SKM-1 (cell line): ENCODE measurements around the gene RFC3.
"Not testable (repeated sequence)": the region's sequence is repeated elsewhere in the genome, so short reads cannot be mapped to it uniquely, and the experiment has no call there.

ENCODE experiments used
- DNase-seq: peaks from one replicate; lab custom pipeline; 2025; ENCODE audit not compliant: unreplicated experiment; lab: John Stamatoyannopoulos, UW

Gene RFC3

DNA sequence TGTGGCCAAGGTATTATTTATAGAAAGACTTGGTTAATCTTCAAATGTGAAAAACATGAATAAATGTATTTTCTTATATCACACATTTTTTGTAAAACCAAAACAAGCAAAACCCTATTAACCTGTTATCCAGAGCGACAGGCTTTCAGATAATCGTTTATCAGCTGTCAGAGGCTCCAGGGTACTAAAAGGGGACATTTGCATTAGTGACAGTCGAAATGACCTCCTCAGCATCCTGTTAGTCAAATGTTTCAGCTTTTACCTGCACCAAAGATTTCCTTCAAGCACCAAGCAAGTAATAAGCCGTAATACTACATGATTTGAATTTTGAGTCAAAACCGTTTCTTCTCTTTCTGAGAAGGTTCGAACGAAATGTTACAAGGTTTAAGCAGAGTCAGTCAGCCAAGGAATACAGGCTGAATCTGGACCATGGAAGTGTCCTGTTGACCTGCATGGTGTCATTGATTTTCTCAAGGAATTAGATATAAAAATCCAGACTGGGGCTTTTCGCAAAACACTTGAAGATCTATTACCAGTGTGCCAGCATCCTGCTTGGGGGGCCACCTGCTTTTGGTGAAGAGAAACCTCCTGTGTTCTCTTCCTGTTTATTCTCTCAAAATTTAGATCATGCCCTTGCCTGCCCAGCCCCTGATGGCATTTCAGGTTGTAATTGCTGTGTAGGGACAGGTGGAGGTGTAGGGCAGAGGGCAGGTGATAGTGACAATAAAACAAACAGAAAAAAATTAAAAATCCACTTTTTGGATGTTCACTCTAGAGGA is 11.3 kb upstream of the RFC3 start:
- no peak for DNase-seq

DNA sequence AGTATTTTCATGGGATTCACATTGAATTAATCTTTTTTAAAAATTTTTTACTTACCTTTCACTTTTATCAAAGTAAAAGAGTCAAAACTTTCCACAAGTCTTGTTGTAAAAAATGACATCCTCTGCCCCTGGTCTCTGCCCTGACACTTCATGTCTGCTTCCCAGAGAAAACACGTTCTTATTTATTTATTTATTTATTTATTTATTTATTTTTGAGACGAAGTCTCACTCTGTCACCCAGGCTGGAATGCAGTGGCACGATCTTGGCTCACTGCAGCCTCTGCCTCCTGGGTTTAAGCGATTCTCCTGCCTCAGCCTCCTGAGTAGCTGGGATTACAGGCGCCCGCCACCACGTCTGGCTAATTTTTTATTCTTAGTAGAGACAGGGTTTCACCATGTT is 5.1 kb upstream of the RFC3 start:
- DNase-seq, result not testable (repeated sequence)

DNA sequence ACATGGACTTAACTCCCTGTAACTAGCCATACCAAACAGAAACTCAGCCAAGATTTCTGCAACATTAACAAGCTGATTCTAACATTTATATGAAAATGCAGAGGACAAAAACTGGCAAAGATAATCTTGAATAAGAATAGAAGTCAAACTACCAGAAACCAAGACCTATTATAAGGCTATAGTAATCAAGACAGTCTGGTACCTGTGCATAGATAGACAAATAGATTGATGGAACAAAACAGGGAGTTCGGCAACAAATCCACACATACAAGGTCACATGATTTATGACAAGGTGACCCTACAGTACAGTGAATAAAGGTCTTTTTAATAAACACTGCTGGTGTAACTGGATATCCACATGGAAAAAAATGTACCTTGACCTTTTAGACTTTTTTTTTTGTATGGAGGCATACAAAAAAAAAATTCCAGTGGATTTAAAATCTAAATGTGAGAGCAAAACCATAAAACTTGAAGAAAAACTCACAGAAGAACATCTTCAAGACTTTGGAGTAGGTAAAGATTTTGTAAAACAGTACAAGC is 2.9 kb upstream of the RFC3 start:
- no peak for DNase-seq

DNA sequence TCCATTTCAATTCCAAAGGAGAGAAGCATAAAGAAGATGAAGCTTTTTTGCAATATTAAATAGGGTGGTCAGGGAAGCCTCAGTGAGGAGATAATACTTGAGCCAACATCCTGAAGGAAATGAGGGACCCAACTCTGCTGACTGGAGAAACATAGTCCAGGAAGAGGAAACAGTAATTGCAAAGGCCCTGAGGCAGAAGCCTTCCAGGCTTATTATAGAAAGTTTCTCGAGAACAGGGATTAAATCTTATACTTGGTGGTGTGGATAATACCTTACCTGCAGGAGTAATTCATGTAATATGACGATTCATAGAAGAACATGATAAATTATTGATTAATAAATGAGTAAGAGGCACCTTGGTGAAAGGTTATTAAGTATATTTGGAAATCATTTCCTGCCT is 1.0 kb upstream of the RFC3 start:
- no peak for DNase-seq

DNA sequence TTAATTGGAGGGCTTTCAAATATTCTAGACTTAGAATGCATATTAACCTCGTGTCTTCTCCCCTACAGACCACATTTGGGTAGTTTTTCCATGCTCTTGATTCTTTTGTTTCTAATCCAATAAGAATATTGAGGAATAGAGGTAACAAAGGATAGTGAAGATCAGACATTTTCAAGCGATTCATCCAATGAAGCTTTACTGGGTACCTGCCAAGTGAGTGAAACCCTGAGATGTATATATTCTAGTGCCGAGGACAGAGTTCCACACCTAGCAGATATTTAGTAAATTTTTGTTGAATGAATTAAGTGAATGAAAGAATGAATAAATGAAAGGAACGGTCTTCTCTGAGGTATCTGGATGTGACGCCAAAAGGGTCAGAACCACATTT is 442 bp upstream of the RFC3 start:
- no peak for DNase-seq

DNA sequence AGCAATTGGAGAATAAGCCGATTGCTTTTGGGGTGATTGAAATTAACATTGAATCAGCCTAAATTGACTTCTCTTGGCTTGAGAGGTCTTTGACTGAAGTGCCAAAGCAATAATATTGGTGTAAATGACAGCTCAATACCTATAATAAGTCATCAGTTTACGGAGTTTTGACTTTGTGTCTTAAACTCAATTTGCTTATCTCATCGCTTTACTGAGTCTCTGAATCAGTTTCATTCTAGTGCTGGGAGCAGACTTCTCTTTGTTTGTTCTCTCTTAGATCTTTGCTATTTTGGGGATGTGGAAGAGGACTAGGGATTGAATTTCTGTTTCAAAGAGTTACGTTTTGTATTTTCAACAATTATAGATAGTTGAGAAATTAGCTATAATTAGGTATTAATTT is 7.1 kb downstream of the RFC3 start:
- DNase-seq, result no peak

DNA sequence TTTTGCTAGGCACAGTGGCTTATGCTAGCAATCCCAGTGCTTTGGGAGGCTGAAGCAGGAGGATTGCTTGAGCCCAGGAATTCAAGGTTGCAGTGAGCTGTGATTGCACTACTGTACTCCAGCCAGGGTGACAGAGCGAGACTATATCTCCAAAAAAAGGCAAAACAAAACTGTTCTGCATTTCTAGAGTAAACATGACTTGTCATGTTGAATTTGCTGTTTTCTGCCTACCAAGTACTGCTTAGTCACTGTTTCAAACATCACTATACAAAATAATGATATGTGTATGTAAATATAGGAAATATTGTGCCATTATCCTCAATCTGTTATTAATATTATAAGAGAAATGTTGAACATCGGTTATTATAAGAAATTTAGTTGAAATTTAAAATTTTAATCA is 9.2 kb downstream of the RFC3 start:
- no peak for DNase-seq

DNA sequence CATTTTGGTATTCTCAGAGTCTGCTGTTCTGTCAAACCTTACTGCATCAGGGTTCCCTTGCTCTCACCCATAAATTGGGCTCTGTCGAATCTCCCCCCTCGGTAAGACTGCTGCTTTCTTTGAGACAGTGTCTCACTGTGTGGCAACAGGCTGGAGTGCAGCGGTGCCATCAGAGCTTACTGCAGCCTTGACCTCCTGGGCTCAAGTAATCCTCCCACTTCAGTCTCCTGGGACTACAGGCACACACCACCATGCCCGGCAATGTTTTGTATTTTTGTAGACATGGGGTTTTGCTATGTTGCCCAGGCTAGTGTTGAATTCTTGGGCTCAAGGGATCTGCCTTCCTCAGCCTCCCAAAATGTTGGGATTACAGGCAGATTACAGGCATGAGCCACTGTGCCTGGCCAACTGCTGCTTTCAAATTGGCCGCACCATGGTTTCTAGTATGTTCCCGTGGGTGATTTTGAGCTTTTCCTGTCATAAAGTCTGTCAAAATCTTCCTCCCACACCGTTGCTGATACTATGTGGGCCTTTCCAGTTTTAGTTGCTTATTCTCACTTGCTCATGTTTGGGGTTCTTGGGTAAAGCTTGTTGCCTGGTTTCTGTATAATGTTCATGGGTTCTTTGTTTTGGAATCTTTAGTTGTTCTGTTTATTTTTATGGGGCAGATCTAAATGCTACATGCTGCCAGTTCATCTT is 10.6 kb downstream of the RFC3 start:
- no peak for DNase-seq

DNA sequence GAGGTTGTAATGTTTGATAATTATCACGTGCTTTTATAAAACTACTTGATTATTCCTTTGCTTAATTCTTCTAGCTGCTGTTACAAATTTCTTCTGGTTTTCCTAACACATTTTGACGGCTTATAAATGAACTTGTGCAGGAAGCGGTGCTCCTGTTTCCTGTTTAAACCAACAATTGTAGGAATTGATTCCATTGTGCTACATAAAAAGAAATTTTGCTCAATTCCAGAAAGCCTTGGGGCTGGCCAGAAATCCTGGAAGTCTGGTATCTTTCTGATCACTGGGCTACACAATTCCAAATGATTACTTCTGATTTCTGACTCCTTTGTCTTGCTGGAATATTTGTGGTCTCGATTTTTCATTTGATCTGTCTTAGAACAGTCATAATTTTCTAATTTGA is 14.9 kb downstream of the RFC3 start:
- no peak for DNase-seq

DNA sequence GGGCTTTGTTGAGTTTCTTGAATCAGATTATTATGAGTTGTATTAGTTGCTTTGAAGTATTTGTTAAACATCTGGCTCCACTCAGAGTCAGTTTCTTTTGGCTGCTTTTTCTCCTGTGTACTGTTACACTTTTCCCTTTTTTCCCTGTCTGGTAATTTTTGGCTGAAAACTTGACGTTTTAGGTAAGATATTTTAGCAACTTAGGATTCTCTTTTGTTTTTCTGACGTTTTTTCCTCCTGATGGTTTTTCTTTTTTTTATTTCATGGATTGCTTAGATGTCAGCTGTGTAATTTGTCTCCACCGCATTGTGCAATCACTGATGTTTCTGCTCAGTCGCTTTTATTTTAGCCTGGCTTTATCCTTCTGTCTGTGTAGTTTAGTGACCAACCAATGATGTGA is 20.7 kb downstream of the RFC3 start:
- DNase-seq, result no peak

DNA sequence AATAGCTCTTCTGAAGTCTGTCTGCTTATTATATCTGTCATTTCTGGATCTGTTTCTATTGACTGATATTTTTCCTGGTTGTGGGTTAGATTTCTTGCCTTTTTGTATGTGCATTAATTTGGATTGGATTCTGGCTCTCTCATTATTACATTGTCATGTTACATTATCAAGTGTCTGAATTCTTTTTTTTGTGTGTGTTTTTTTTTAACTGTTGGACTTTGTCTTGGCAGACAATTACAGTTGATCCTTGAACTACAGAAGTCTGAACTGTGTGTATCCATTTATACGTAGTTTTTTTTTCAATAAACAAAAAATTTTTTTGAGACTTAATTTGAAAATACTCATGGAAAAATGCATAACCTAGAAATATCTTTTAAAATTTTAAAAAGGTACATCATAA is 22.5 kb downstream of the RFC3 start:
- no peak for DNase-seq

DNA sequence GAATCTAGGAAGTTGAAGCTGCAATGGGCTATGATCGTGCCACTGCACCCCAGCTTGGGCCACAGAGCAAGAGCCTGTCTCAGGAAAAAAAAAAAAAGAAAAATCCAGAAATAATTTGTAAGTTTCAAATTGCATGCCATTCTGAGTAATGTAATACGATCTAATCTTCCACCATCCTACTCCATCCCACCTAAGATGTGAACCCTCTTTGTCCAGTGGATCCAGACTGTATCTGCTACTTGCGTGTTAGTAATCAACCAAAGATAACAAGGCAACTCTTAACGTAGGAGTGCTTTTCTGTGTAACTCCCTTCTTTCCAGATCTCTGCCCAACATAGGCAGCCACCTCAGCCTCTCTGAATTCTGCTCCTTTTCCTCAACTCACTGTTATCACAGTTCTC is 24.3 kb downstream of the RFC3 start:
- DNase-seq, result no peak

DNA sequence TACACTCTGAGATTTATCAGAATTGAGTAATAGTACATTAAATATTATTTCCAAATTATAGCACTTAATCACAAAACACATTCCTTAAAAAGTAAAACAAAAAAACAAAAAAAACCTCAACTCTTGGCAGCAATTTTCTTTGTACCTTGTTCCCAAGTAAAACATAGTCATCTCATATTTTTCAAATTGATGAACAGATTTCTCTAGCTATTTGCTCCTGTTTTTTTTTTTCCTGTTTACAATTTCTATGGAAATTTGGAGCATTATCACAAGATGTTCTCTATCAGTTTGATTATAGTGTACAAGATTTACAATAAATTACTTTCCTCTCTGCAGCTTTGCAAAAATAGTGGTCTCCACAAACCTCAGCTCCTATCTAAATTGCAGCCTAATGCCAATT is 25.0 kb downstream of the RFC3 start:
- no peak for DNase-seq

DNA sequence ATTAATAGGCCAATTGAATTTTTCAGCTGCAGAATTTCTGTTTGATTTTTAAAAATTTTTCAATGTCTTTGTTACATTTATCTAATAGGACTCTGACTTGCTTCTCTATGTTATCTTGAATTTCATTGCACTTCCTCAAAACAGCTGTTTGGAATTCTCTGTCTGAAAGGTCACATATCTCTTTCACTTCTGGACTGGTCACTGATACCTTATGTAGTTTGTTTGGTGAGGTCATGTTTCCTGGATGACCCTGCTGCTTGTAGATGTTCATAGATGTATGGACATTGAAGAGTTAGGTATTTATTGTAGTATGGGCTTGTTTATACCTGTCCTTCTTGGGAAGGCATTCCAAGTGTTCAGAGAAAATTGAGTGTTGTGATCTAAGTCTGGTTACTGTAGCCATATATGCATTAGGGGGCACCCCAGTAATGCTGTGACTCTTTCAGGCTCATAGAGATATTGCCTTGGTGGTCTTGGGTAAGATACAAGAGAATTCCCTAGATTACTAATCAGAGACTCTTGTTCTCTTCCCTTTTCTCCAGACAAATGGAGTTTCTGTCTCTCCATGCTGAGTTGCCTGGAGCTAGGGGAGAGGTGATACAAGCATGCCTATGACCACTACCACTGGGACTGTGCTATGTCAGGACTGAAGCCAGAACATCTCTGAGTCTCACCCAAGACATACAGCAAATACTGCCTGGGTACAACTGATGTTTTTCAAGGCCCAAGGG is 27.8 kb downstream of the RFC3 start:
- no peak for DNase-seq

DNA sequence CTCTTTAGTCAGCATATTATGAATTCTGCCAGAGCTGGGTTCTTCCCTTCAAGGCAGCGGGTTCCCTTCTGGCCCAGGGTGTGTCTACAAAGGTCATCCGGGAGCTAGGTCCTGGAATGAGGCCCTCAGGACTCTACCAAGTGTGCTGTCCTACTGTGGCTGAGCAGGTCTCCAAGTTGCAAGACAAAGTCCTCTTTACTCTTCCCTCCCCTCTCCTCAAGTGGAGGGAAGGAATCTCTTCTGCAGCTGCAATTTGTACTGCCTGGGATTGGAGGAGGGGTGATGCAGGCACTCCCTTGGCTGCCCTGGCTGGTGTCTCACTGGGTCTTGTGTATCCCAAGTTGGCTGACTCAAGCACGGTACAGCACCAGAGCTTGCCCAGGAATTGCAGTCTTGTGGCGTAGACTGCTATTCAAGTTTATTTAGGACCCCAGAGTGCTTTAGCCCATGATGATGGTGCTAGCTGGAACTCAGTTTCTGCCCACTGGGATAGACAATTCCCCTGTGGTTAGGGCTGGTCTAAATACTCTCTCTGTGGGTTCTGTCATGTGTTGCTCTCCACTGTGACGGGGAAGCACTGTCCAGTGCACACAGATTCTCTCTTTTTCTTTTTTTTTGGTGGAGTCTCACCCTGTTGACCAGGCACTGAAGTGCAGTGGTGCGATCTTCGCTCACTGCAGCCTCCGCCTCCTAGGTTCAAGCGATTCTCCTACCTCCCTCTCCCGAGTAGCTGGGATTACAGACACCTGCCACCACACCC is 28.5 kb downstream of the RFC3 start:
- no peak for DNase-seq

DNA sequence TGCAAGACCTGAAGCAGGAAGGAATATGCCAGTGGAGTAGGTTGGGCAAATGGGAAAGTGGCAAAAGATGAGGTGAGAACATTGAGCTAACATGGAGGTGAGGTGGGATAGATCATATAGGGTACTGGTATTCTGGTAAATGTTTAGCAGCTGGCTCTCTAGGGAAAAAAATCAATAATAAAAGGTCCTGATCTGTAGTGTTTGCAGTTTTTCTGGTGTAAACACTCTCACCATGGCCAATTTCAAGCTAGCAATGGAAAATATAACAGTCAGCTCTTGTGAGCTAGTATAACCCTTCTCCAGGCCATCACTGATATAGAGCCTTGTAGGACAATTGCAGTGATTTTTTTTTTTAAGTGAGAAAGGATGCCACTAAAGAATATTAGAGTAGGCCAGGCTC is 31.3 kb downstream of the RFC3 start:
- DNase-seq, result no peak

DNA sequence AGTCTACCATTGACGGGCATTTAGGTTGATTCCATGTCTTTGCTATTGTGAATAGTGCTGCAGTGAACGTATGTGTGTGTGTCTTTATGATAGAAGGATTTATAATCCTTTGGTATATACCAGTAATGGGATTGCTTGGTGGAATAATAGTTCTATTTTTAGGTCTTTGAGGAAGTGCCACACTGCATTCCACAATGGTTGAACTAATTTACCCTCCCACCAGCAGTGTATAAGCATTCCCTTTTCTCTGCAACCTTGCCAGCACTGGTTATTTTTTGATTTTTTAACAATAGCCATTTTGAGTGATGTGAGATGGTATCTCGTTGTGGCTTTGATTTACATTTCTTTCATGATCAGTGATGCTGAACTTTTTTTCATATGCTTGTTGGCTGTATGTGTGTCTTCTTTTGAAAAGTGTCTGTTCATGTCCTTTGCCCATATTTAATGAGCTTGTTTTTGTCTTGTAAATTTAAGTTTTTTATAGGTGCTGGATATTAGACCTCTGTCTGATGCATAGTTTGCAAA is 37.5 kb downstream of the RFC3 start:
- no peak for DNase-seq

DNA sequence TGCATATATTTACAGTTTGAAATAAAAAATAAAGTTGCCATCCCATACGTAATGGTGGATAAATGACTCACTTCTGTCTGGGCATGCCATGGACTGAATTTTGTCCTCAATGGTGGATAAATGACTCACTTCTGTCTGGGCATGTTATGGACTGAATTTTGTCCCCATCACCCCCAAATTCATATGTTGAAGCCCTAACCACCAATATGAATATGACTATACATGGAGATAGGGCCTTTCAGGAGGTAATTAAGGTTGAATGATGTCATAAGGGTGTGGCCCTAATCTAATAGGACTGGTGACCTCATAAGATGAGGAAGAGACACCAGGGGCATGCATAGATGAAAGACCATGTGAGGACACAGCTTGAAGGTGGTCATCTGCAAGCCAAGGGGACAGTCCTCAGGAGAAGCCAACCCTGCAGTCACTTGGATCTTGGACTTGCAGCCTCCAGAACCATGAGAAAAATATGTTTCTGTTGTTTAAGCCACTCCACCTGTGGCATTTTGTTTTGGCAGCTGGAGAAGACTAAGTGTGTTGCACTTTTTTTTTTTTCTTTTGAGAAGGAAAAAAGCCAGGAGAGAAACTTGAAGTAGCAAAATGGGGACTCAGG is 41.8 kb downstream of the RFC3 start:
- no peak for DNase-seq

DNA sequence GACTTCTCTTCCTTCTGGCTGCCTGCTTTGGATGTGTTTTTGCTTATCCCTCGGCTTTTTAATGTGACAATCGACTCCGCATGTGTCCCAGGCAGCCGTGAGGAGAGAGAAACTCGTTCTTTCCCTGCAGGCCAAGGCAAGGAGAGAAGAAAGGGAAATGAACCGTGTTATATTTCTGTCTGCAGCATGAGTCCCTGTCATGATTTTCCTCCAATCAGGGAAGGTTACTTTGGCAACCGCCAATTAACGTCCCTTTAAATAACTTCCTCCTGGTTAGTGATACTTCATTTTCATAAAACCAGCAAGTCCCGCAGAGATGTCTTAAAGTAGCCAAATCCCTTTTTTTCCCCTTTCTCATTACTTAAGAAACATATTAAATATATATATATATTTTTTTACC is 42.6 kb downstream of the RFC3 start:
- DNase-seq, result no peak

DNA sequence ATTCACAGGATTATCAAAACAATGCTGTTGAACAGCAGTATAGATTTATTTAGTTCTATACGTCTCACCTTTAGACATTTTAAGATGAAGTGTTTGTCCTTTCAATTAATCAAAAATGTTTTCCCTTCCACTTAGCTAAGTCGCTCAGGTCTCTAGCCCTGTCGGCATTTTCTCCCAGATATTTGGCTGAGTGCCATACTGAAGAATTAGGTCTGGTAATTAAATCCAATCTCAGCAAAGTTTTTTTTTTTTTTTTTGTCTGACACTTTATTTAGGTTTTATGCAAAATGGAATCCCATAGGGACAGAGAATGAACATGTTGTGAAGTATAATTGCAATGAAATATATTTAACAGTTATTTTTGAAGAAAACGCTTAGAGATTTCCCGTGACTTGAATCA is 44.1 kb downstream of the RFC3 start:
- DNase-seq, result no peak
